HG02798 (cell line): Measurements from ENCODE around the gene GDPD5.
A peak's percentile ranks its signal among the peaks of the same experiment; 100 is the strongest.

Source experiments
- ATAC-seq: cut with Tn5 transposase; IDR thresholded peaks from one replicate; pipeline ENCODE4 v1.9.1; 2021; ENCODE audit warnings: mild to moderate bottlenecking; ENCODE audit not compliant: unreplicated experiment, poor library complexity

GDPD5 gene, protein sequence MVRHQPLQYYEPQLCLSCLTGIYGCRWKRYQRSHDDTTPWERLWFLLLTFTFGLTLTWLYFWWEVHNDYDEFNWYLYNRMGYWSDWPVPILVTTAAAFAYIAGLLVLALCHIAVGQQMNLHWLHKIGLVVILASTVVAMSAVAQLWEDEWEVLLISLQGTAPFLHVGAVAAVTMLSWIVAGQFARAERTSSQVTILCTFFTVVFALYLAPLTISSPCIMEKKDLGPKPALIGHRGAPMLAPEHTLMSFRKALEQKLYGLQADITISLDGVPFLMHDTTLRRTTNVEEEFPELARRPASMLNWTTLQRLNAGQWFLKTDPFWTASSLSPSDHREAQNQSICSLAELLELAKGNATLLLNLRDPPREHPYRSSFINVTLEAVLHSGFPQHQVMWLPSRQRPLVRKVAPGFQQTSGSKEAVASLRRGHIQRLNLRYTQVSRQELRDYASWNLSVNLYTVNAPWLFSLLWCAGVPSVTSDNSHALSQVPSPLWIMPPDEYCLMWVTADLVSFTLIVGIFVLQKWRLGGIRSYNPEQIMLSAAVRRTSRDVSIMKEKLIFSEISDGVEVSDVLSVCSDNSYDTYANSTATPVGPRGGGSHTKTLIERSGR

DNA sequence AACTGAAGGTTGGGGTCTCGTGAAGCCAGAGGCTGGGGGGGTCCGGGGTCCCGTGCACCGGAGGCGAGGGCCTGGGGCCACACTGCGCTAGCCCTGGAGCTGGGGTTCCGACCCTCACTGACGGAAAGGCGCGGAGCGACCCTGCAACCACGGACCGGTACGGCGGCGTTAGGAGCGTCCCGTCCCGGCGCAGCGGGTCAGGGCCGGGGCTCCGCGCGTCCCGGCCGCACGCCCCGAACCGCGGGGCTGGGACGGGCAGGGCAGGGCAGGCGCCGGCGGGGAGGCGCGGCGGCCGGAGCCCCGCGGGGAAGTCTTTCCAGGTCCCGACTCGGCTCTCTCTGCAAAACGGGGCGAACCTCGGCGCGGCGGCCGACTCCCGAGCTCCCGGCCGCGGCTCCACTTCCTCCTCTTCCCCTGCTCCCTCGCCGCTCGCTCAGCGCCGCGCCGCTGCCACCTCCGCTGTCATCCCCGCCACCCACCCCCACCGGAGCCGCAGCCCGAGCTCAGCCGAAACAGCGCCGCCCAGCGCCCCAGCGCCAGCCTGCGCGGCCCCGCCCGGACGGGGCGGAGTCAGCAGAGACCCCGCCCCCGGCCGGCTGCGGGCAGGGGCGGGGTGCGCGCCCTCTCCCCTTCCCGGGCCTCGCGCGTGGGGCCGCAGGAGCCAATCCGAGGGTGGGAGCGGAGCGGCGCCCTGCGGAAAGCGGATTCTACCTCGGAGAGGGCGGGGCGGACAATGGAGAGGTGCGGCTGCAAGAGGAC, at the start of gene GDPD5:
Gene GDPD5, minus strand, starts transcription at position 509 of the 759 bp plus-strand sequence. CDS start 48,206 bp downstream, outside the sequence.
- peak; percentile 86 for ATAC-seq

DNA sequence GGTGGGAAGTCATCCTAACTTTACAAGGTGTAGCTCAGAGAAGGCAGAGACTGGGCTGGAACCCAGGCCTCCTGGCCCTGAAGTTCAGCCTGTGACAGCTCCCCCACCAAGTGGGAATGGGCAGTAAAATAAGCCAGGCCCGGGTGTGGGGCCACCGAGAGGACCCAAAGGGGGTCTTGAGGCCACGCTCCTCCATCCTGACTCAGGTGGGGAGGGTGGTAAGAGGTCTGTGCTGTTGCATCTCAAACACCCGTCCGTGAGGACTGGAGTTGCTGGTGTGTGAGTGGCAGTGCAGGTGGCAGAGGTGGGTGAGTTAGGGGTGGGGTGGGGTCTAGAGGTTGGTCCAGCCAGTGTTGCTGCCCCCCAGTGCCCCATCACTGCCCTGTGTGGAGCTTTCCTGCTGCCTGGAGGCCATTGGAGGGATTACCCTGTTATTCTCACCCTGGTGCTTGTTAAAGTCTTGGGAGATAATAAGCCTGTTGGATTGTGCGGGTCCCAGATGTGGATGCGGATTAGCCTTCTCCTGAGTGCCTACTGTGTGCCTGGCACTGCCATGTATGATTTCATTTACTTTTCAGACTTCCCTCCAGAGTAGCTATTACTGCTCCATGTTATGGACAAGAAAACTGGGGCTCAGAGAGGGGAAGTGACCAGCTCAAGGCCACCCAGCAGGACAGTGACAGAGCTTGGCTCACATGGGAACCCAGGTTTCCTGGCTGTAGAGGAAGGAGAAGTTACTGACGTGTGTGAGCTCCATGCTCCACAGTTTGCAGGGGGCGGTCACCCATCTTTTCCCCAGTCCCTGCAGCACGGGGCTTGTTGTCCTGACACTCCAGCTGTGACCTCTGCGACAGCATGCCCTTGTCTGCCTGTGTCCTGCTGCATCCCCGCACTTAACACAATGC, 49.2 kb upstream of the GDPD5 start:
- no peak for ATAC-seq

DNA sequence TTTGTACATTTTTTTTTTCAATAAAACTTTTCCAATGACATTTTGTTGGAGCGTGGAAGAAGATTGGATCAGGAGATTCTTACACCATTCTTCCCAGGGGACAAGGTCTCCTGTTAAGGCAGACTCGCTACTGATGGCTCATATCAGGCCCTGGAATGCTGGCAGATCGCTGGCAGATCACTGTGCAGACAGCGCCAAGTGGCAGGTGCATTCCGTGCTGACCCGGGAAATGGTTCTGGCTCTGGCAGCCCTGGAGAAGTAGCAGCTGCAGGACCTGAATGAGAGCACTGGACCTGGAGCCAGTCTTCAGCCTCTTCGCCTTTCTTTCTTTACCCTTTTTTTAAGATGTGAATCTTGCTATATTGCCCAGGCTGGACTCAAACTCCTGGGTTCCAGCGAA, 47.0 kb upstream of the GDPD5 start:
- ATAC-seq, result no peak

DNA sequence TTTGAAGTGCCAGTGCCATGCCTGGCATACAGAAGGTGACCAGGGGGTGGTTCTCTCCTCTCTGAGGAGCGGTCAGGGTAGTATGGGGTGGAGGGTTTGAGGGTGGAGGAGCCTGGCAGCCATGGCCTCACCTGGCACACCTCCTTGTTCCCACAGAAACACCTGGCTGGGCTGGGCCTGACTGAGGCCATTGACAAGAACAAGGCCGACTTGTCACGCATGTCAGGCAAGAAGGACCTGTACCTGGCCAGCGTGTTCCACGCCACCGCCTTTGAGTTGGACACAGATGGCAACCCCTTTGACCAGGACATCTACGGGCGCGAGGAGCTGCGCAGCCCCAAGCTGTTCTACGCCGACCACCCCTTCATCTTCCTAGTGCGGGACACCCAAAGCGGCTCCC, 45.9 kb upstream of the GDPD5 start:
- ATAC-seq, result no peak

DNA sequence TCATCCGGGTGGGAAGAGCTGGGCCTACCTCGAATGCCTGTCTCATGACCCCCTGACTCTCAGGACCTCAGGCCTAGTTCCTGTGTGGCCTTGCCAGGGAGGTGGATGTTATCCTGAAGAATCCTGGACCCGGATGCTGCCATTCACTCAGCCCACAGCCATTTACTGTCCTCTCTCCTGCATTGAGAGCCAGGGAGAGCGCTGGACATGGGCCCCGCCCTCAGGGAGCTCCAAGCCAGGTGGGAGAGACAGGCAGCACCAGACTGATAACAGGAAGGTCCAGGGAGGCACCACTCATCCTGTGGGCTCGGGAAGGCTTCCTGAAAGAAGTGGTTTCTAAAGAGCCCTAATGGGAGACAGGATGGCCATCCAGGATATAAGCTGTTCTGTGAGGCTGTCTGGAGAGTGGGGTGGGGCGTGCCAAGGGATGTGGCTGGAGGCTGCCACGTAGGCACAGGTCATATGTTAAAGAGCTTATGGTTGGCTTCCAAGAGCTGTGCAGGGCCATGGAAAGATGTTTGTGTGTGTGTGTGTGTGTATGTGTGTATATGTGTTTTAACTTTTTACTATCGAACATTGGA, 44.9 kb upstream of the GDPD5 start:
- no peak for ATAC-seq

DNA sequence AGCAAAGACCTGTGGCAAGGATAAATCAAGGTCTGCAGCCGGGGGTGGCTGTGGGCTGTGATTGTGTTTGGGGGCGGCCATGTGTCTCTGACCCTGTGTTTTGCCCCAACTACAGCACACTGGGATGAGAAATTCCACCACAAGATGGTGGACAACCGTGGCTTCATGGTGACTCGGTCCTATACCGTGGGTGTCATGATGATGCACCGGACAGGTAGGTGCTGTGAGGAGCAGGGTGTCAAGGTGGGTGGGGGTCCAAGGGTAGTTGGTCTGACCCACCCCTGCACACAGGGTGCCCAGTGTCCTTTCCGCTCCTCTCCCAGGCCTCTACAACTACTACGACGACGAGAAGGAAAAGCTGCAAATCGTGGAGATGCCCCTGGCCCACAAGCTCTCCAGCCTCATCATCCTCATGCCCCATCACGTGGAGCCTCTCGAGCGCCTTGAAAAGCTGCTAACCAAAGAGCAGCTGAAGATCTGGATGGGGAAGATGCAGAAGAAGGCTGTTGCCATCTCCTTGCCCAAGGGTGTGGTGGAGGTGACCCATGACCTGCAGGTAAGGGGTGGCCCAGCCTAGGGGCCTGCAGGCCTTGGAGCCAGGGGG, 43.0 kb upstream of the GDPD5 start:
- no peak for ATAC-seq

DNA sequence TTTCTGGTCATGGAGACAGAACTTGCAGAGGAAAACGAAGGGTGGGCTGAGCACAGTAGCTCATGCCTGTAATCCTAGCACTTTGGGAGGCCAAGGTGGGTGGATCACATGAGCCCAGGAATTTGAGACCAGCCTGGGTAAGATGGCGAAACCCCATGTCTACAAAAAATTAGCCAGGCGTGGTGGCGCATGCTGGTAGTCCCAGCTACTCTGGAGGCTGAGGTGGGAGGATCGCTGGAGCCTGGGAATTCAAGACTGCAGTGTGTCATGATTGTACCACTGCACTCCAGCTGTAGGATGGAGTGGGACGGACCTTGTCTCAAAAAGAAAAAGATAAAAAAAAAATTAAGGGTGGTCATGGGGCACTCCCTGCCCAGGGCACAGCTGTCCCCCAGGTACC, 42.2 kb upstream of the GDPD5 start:
- no peak for ATAC-seq

DNA sequence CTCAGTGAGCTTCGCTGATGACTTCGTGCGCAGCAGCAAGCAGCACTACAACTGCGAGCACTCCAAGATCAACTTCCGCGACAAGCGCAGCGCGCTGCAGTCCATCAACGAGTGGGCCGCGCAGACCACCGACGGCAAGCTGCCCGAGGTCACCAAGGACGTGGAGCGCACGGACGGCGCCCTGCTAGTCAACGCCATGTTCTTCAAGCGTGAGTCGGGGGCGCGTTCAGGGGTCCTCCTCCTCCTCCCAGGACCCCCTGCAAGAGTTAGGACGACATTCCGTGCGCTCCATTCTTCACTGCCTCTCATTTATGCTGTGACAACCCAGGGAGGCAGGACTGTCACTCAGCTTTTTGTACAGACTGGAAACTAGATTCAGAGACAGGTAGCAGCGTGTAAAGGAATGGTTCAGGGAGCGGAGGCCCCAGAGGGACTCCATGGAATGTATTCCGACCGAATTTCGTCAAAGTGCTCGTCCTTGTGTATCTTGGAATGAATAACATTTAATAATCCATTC, 41.1 kb upstream of the GDPD5 start:
- no peak for ATAC-seq

DNA sequence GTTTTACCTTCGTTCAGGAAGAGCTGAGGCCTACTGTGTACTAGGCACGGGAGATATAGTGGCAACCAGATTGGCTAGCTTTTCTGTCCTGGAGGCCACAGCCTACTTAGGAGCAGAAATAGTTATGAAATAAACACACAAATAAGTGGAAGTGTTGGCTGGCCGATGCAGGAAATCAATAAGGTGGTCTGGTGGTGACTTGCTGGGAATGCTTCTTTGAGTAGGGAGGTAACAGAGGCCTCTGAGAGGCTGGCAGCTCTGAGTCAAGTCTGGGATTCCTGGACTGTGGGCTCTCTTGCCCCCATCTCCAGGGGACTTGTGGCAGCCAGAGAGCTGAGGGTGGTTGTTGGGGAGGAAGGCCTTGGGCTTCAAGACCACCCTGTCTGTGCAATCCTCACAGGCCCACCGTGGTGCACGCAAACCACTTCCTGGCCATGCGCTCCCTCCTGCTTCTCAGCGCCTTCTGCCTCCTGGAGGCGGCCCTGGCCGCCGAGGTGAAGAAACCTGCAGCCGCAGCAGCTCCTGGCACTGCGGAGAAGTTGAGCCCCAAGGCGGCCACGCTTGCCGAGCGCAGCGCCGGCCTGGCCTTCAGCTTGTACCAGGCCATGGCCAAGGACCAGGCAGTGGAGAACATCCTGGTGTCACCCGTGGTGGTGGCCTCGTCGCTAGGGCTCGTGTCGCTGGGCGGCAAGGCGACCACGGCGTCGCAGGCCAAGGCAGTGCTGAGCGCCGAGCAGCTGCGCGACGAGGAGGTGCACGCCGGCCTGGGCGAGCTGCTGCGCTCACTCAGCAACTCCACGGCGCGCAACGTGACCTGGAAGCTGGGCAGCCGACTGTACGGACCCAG, 40.4 kb upstream of the GDPD5 start:
- ATAC-seq, result no peak

DNA sequence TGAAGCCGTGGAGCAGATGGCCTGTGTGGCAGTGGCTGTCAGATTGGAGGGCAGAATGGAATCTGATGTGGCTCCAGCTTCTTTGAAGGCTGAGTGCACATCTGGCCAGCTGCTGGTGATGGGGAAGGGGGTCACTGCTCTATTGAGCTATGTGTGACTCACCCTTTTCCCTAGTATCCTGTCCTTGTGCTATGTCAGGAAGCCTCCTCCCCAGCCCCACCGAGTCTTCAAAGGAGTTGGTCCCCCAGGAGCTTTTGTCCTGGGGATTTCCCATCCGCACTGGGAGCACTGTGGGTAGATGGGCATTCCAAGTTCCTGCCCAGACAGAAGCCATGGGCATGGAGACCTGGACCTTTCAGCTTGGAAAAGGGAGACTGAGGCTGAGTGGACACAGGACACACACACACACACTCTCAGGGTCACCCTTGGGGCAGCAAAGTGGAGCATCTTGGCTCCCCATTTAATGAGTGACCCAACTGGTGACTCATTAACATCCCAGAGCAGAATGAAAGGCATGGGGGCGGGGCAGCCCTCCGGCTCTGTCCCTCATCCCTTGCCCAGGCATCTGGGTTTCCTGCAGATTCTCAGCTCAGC, 39.6 kb upstream of the GDPD5 start:
- no peak for ATAC-seq

DNA sequence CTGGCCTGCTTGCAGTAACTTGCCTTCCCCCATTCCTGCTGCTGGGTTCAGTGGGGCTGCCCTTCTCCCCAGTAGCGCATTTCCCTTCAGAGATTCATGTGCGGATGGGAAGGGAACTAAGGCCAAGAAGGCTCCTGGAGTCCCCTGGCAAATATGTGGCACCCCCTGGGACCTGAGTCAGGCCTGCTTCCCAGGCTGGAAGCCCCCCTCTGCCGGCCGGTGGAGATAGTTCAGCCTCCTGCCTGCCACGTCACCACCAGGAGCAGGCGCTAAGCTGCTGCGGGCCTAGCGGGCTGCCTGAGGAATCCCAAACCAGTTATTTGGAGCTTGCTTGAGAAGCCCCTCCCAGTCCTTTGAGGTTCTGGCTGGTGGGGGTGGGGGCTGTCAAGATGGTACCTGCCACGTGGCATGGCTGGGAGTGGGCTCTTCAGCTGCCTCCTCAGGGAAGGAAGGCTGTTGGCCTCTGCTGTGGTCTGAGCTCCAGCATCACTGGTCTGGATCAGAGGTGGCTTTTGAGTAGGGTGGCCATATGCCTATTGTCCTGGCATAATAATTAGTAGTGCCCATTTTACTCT, 38.3 kb upstream of the GDPD5 start:
- no peak for ATAC-seq

DNA sequence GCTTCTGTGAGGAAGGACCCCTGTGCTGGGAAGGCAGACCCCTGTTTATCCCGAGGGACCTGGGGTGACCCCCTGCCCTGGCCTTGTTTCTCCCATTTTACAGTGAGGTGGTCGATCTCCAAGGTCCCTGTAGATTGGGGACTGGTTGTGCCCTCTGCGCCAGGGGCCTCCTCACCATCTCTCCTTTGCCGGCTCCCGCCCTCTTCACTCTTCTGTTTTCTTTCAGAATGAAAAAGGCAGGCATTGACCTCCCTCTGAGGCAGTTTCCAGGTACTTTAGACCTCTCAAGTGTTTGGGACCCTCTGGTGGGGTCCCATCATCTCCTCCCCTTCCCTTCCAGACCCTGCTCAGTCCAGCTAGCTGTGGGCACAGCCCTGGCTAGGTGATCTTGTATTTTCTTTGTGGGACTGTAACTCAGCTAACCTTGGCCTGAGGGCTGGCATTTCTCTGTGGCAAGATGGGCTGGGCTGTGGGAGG, 37.8 kb upstream of the GDPD5 start:
- no peak for ATAC-seq

DNA sequence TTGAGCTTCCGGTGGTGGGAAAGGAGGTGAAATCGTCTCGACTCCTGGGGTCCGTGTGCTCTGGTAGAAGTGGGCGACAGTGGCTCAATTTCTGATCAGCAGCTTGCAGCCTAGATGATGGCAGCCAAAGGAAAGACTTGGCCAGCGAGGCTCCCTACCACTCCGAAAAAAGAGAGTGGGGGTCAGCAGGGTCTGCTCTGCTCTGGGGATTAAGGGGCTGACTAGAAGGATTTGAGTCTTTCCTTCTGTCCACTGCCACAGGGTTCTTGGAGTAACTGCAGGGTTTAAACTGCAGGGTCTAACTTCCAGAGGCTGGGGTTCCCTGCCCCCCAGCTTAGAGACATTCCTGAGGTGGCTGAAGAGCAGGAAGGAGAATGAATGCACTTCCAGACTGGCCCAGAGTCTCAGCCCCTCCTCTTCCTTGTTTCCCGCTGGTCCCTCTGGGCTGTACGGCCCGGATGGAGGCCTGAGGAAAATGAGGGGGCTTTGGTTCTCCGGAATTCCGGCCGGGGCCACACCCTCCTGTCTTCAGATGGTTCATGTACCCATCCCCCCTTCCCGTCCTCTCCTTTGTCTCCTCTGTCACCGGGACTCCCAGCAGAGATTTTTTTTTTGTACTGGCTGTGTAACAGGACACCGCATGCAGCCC, 37.2 kb upstream of the GDPD5 start:
- no peak for ATAC-seq

DNA sequence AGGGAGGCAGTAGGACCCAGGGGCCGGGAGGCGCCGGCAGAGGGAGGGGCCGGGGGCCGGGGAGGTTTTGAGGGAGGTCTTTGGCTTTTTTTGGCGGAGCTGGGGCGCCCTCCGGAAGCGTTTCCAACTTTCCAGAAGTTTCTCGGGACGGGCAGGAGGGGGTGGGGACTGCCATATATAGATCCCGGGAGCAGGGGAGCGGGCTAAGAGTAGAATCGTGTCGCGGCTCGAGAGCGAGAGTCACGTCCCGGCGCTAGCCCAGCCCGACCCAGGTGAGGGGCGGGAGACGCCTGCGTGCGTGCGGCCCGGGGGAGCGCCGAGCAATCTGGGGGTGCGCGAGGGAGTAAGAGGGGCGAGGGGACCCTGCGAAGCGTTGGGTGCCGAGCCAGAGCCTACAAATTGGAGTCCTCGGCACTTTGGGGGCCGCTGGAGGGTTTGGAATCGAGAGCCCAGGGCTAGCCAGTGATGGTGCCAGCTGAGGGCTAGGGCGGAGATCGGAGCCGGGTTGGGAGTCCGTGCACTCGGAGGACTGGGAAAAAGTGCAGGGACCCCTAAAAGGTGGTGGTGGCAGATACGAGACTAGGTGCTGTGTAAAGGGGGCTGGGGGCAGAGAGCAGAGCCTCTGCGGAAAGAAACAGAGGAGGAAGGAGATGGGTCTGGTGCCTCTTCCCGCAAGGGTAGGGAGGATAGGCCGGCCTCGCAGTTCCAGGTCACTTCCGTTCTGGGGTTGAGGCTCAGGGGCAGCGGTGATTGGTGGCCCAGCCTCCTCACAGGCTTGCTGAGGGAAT, 36.5 kb upstream of the GDPD5 start, which contains the start of gene SERPINH1:
Gene SERPINH1, plus strand, starts transcription at position 206 of the 788 bp plus-strand sequence. CDS start 4,097 bp downstream, outside the sequence.
- ATAC-seq, result peak; percentile 79

DNA sequence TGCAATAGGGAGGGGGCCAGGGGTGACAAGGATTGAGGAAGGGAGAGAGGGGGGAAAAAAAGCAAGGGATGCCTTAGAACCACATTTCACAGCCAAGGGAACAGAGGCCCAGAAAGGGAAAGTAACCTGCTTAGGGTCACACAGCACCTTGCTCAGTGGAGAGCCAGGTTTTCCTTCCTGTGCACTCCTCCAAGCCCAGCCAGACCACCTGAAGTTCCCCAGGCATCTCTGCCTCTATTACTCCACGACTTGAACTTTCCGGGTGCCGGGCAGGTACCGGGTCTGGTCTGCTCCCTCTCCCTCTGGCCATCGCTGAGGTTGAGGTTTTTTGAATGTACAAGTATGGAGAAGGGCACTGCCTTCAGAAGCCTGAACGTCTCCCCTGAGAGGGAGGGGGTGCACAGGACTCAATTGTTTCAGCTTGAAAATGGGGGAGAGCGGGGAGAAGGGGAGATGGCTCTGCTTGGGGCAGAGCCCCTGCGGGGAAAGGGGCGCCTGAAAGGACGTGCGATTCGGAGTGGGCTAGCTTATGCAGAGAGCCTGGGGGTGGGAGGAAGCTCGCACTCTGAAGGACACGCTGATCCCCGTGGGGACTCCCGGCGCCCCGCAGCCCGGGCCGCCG, 35.8 kb upstream of the GDPD5 start:
- peak; percentile 3 for ATAC-seq

DNA sequence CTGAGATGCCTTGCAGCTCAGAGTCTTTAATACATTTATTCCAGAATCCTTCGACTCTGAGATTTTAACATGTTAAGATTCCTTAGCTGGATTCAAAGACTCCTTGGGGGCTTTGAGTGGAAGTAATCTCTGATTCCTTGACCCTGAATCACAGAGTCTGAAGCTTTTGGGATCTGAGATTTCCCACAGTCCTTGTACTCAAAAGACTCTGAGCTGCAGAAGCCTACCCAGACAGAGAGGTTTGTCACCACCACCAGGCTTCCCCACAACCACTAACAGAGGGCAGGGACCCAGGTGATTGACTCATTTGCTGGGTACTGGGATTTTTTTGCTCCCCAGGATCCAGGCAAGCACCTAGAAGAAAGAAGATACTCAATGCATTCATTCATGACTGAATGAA, 34.9 kb upstream of the GDPD5 start:
- ATAC-seq, result no peak
